NCI-H2227 (cell line): ENCODE measurements around the gene MUC5AC.
"Not testable (repeated sequence)": the region's sequence is repeated elsewhere in the genome, so short reads cannot be mapped to it uniquely, and the experiment has no call there.

ENCODE experiments used
- DNase-seq: peaks from one replicate; lab custom pipeline; 2025; ENCODE audit not compliant: unreplicated experiment; lab: John Stamatoyannopoulos, UW

Gene MUC5AC

GRCh38 chr11:1175461-1176223, 17.9 kb downstream of the MUC5AC start:
- no peak for DNase-seq

DNA sequence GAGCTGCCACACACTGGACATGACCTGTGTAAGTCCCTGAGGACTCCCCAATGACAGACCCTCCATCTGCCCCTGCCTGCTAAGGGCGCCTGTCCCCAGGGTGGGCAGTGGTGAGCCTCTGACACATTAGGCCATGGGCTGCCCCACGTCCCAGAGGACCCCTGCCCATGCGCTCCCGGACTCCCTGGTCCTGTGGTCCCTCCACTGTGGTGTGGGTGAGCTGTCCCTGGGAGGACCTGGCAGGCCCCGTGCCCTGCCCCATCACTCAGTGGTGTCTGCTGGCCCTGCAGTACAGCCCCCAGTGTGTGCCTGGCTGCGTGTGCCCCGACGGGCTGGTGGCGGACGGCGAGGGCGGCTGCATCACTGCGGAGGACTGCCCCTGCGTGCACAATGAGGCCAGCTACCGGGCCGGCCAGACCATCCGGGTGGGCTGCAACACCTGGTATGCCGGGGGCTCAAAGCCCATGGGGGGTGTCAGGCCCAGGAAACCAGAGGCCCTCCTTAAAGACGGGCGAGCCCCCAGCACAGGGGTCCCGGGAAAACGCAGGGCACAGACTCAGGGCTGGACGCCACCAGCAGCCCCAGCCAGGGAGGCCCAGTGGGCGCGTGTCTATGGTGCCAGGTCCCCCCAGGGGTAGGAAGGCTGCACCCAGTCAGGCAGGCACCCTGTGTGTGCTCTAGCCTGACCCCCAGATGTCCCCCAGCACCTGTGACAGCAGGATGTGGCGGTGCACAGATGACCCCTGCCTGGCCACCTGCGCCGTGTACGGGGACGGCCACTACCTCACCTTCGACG, 18.7 kb downstream of the MUC5AC start:
- DNase-seq, result no peak

DNA sequence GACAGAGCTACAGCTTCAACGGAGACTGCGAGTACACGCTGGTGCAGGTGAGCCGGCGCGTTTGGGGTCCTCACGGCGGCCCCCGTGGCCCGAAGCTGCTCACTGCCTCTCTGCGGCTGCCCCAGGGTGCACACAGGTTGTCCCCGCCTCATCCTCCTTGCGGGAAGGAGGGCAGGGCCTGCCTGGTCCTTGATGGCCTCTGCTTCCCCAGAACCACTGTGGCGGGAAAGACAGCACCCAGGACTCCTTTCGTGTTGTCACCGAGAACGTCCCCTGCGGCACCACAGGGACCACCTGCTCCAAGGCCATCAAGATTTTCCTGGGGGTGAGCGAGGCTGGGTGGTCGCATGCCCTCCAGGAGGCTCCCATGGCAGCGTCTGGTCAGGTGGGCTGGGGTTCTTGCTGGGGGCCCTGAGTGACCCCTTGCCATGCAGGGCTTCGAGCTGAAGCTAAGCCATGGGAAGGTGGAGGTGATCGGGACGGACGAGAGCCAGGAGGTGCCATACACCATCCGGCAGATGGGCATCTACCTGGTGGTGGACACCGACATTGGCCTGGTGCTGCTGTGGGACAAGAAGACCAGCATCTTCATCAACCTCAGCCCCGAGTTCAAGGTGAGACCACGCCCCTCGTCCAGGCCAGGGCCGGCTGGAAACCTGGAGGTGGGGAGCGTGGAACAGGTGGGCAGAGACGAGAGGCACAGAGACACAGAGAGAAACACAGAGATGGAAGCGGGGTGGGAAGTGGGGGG, 19.4 kb downstream of the MUC5AC start:
- no peak for DNase-seq

GRCh38 chr11:1177771-1178090, 20.0 kb downstream of the MUC5AC start:
- DNase-seq, result no peak

DNA sequence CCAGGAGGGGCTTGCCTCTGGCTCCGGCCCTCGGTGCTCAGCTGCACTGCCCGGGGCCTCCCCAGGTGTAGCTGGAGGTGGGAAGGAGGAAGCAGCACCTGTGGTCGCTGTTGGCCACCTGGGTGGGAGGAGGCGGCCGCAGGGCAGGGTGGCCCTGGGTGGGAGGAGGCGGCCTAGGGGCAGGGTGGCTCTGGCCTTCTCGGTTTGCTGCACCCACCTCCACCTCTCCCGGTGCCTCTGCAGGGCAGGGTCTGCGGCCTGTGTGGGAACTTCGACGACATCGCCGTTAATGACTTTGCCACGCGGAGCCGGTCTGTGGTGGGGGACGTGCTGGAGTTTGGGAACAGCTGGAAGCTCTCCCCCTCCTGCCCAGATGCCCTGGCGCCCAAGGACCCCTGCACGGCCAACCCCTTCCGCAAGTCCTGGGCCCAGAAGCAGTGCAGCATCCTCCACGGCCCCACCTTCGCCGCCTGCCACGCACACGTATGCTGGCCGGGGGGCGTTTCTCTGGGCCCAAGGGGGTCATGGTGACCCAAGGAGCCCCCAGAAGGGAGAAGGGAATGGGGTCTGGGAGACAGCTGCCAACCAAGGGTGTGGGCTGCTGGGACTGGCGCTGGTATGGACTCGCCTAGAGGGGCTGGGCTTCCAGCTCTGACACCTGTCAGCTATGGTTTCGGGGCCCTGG, 20.6 kb downstream of the MUC5AC start:
- no peak for DNase-seq

DNA sequence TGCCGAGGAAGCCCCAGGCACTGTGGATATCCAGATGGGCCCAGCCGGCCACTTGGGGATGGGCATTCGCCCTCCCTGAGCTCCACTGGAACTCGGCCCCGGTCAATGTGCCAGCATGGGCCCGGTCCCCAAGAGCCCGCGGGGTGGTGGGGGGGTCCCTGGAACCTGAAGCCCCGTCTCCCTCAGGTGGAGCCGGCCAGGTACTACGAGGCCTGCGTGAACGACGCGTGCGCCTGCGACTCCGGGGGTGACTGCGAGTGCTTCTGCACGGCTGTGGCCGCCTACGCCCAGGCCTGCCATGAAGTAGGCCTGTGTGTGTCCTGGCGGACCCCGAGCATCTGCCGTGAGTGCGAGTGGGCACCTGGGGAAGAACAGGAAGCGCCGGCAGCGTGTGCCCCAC, 21.2 kb downstream of the MUC5AC start:
- DNase-seq, result no peak

DNA sequence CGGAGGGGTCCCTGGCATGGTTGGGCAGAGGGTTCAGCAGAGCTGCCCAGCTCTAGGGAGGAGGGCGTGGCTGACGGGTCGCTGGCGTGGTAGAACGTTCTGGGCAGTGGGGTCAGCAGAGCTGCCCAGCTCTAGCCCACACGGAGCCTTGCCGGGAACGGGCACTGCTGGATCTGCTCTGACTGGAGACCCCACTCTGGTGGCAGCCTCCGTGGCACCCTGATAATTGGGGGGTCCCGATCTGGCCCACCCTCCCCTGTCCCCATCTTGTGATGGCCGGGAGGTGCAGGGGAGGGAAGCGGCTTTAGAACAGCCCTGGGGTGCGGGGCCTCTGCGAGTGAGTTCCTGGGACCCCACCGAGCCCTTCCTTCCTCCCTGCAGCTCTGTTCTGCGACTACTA, 21.9 kb downstream of the MUC5AC start:
- no peak for DNase-seq

GRCh38 chr11:1180171-1180570, 22.4 kb downstream of the MUC5AC start:
- DNase-seq, result no peak

- DNase-seq, result no peak
These were observed 23.2 kb downstream of the MUC5AC start for GRCh38 chr11:1180947-1181391.

DNA sequence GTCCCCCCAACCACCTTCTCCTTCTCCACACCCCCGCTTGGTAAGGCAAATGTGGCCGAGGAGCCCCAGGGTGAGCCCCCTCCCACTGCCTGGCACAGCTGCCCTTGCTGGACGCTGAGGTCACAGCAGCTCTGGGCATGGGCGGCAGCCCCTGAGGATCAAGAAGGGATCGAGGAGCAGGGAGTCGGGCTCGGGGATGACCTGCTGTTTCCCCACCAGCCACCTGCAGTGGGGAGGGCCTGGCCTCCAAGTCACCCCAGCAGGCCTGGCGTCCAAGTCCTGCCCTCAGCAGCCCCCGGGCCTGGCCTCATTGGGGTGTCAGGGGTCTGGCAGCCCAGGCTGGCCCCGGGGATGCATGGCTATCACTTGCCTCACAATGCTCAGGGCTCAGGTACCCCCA, 23.7 kb downstream of the MUC5AC start:
- no peak for DNase-seq

DNA sequence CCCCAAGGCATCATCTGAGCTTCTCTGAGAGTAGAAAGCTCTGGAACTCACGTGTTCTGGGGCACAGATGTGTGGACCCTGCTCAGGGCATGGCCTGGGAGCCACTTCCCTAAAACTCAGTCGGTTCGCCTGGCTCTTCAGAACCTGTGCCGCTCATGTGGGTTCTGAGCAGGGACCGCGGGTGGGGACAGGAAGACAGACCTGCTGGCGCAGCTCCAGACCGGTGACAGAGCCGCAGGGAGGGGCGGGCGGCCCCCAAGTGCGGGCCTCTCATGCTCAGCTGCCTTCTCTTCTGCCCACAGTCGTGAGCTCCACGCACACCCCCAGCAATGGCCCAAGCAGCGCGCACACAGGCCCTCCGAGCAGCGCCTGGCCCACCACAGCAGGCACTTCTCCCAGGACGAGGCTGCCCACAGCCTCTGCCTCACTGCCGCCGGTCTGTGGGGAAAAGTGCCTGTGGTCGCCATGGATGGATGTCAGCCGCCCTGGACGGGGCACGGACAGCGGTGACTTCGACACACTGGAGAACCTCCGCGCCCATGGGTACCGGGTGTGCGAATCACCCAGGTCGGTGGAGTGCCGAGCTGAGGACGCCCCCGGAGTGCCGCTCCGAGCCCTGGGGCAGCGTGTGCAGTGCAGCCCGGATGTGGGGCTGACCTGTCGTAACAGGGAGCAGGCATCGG, 24.2 kb downstream of the MUC5AC start:
- no peak for DNase-seq

GRCh38 chr11:1184139-1184538, 26.4 kb downstream of the MUC5AC start:
- not testable (repeated sequence) for DNase-seq

DNA sequence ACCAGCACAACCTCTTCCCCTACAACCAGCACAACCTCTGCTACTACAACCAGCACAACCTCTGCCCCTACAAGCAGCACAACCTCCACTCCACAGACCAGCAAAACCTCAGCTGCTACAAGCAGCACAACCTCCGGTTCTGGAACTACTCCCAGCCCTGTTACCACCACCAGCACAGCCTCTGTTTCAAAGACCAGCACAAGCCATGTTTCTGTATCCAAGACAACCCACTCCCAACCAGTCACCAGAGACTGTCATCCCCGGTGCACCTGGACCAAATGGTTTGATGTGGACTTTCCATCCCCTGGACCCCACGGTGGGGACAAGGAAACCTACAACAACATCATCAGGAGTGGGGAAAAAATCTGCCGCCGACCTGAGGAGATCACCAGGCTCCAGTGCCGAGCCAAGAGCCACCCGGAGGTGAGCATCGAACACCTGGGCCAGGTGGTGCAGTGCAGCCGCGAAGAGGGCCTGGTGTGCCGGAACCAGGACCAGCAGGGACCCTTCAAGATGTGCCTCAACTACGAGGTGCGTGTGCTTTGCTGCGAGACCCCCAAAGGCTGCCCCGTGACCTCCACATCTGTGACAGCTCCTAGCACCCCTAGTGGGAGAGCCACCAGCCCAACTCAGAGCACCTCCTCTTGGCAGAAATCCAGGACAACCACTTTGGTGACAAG, 30.8 kb downstream of the MUC5AC start:
- not testable (repeated sequence) for DNase-seq

- DNase-seq, result not testable (repeated sequence)
These were observed 32.1 kb downstream of the MUC5AC start for GRCh38 chr11:1189816-1190215.

DNA sequence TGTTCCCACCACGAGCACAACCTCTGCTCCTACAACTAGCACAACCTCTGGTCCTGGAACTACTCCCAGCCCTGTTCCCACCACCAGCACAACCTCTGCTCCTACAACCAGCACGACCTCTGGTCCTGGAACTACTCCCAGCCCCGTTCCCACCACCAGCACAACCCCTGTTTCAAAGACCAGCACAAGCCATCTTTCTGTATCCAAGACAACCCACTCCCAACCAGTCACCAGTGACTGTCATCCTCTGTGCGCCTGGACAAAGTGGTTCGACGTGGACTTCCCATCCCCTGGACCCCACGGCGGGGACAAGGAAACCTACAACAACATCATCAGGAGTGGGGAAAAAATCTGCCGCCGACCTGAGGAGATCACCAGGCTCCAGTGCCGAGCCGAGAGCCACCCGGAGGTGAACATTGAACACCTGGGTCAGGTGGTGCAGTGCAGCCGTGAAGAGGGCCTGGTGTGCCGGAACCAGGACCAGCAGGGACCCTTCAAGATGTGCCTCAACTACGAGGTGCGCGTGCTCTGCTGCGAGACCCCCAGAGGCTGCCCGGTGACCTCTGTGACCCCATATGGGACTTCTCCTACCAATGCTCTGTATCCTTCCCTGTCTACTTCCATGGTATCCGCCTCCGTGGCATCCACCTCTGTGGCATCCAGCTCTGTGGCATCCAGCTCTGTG, 34.2 kb downstream of the MUC5AC start:
- not testable (repeated sequence) for DNase-seq

DNA sequence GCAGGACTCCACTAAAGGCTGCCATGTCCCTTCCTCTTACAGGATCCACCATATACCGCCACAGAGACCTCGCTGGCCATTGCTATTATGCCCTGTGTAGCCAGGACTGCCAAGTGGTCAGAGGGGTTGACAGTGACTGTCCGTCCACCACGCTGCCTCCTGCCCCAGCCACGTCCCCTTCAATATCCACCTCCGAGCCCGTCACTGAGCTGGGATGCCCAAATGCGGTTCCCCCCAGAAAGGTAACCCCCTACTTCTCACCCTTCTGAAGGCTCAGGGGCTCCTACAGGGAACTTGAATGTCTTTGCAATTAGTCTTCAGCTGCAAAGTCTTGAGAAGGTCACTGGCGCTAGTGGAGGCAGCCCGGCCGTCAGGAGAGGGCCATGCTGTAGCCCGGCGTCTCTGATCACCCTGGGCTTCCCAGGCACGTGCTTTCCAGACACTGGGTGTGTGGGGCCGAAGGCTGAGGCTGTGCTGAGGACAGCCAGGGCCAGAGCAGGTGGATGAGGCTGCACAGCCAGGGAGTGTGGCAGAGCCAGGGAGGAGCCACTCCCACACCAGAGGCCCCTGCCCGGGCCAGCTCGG, 35.1 kb downstream of the MUC5AC start:
- DNase-seq, result no peak

GRCh38 chr11:1193326-1194230, 35.8 kb downstream of the MUC5AC start:
- no peak for DNase-seq
